ENCODE measurements around the gene LRRC8E. TPM values are rescaled to one million over a fixed set of nuclear protein-coding genes. Genes with fewer than 3 reads are reported as not detected.
A peak's percentile ranks its signal among the peaks of the same experiment; 100 is the strongest.

Gene LRRC8E
- total and polyA plus RNA-seq, 3 experiments from 2014 or later: not detected

DNA sequence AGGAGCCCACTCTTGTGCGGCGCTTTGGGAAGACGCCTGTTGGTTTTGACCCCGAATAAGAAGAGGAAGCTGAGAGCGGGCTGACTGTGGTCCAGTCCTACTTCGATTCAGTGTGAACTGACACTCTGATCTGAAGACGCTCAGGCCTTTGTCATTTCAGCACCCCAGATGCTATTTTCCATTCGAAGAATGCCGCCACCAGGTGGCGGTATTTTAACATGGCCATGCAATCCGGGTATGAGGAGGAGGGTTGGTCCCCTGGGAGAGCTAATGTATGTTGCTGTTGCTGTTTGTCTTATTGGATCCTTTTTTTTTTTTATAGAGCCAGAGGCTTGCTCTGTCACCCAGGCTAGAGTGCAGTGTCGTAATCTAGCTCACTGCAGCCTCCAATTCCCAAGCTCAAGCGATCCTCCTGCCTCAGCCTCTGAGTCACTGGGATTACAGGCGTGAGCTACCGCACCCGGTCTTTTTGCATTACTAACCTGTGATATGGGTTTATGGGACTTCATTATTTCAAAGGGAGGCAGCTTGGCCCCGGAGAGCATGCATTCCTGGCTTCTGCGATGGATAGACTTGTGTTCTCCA lies 56.0 kb downstream of the LRRC8E start:
- peak overlapping the region; percentile 98 for H3K27ac ChIP-seq (ENCODE audit: low read depth, low read length)
- H3K4me3 ChIP-seq (ENCODE audit: low read length): peak overlapping the region; percentile 100
- H3K27me3 ChIP-seq (ENCODE audit: insufficient read depth, low read length, poor library complexity, severe bottlenecking): no peaks in the 10 kb centered on the region
- peaks cover 8% of the 10 kb centered on the region for H3K36me3 ChIP-seq (ENCODE audit: insufficient read depth, low read length)
- Mint-ChIP-seq H3K4me1 (peaks cover 19 to 40% (median 26%) of the 10 kb centered on the region in 3 donors), H3K36me3 (peaks cover 3 to 22% (median 5%) of the 10 kb centered on the region in 3 donors), H3K27me3 (peaks cover 0 to 2% of the 10 kb centered on the region in 2 donors), H3K4me3 (peak overlapping the region; percentile 87 to 96 (median 91)), H3K9me3 (no peaks in the 10 kb centered on the region), H3K27ac (peak overlapping the region; percentile 88 to 99 (median 96))
- POLR2A ChIA-PET: interaction anchor here (0.5 to 2.9 kb wide), 10 partner anchors 16 to 412 kb away, joined by 3 to 42 read pairs (median 6); partner anchors contain the start of genes ELAVL1, MAP2K7, PET100 and SNAPC2
- peak; percentile 75 to 88 (median 78) for DNase-seq
- CTCF ChIA-PET: interaction anchor here (0.6 to 5.1 kb wide), 26 partner anchors 10 to 422 kb away, joined by 3 to 41 read pairs (median 4); partner anchors contain the start of genes CTXN1, ELAVL1, MCOLN1 and SNAPC2
- no peaks in the 10 kb centered on the region for H3K9me3 ChIP-seq (ENCODE audit: low read length)
- peaks cover 13% of the 10 kb centered on the region for H3K4me1 ChIP-seq (ENCODE audit: insufficient read depth, low read length)

GRCh38 chr19:7947939-7948338 lies 59.6 kb downstream of the LRRC8E start:
- Histone ChIP-seq H3K36me3 (ENCODE audit: insufficient read depth, low read length) (no peaks in the 10 kb centered on the region), H3K4me3 (ENCODE audit: low read length) (no peak overlapping the region), H3K9me3 (ENCODE audit: low read length) (no peaks in the 10 kb centered on the region), H3K27me3 (ENCODE audit: insufficient read depth, low read length, poor library complexity, severe bottlenecking) (no peaks in the 10 kb centered on the region), H3K4me1 (ENCODE audit: insufficient read depth, low read length) (peaks cover 2% of the 10 kb centered on the region), H3K27ac (ENCODE audit: low read depth, low read length) (no peak overlapping the region)
- peaks cover 0 to 6% (median 0%) of the 10 kb centered on the region in 3 donors for H3K36me3 Mint-ChIP-seq
- ChIA-PET CTCF (no interaction called here), POLR2A (interaction anchor here (0.5 kb wide), 1 partner anchor 576 kb away, joined by 5 read pairs; no protein-coding TSS in a partner anchor)
- H3K27me3 Mint-ChIP-seq: peaks cover 0 to 2% of the 10 kb centered on the region in 2 donors
- H3K4me3 Mint-ChIP-seq: no peak overlapping the region
- no peaks in the 10 kb centered on the region for H3K9me3 Mint-ChIP-seq
- H3K4me1 Mint-ChIP-seq: peaks cover 6 to 14% (median 13%) of the 10 kb centered on the region in 3 donors
- H3K27ac Mint-ChIP-seq: no peak overlapping the region
- DNase-seq: no peak

Other genes with a start within 250 kb of the LRRC8E start
- gene RETN, start 219.5 kb upstream of the LRRC8E start, total RNA-seq: not detected
- 1.2 TPM for gene RETN, start 219.5 kb upstream of the LRRC8E start, polyA plus RNA-seq
- gene MCEMP1, start 211.4 kb upstream of the LRRC8E start, total RNA-seq: not detected
- not detected for gene MCEMP1, start 211.4 kb upstream of the LRRC8E start, polyA plus RNA-seq
- 10 to 100 TPM; 63.5 to 70.1 TPM for gene TRAPPC5, start 207.7 kb upstream of the LRRC8E start, total RNA-seq
- 155 TPM for gene TRAPPC5, start 207.7 kb upstream of the LRRC8E start, polyA plus RNA-seq
- 1 to 10 TPM in 1 of 2 experiments, under 1 TPM in 1; 0.96 to 1.6 TPM for gene FCER2, start 186.4 kb upstream of the LRRC8E start, total RNA-seq
- gene FCER2, start 186.4 kb upstream of the LRRC8E start, polyA plus RNA-seq: not detected
- gene CLEC4G, start 156.4 kb upstream of the LRRC8E start, total RNA-seq: not detected
- gene CLEC4G, start 156.4 kb upstream of the LRRC8E start, polyA plus RNA-seq: not detected
- gene CD209, start 141.0 kb upstream of the LRRC8E start, total RNA-seq: under 1 TPM; 0.16 to 0.28 TPM
- not detected for gene CD209, start 141.0 kb upstream of the LRRC8E start, polyA plus RNA-seq
- gene CLEC4M, start 125.3 kb upstream of the LRRC8E start, total RNA-seq: not detected
- not detected for gene CLEC4M, start 125.3 kb upstream of the LRRC8E start, polyA plus RNA-seq
- gene EVI5L, start 58.3 kb upstream of the LRRC8E start, total RNA-seq: 1 to 10 TPM; 6.7 to 7.4 TPM
- gene EVI5L, start 58.3 kb upstream of the LRRC8E start, polyA plus RNA-seq: 2.9 TPM
- not detected for gene PRR36, start 14.1 kb upstream of the LRRC8E start, total RNA-seq
- not detected for gene PRR36, start 14.1 kb upstream of the LRRC8E start, polyA plus RNA-seq
- gene MAP2K7, start 15.4 kb downstream of the LRRC8E start, total RNA-seq: 10 to 100 TPM; 35.9 to 38.3 TPM
- 2.0 TPM for gene MAP2K7, start 15.4 kb downstream of the LRRC8E start, polyA plus RNA-seq
- gene TGFBR3L, start 26.3 kb downstream of the LRRC8E start, total RNA-seq: 1 to 10 TPM; 7.7 to 8.6 TPM
- 1.3 TPM for gene TGFBR3L, start 26.3 kb downstream of the LRRC8E start, polyA plus RNA-seq
- 10 to 100 TPM; 17.4 to 18.2 TPM for gene SNAPC2, start 31.8 kb downstream of the LRRC8E start, total RNA-seq
- 21.9 TPM for gene SNAPC2, start 31.8 kb downstream of the LRRC8E start, polyA plus RNA-seq
- under 1 TPM; 0.42 to 0.72 TPM for gene CTXN1, start 37.6 kb downstream of the LRRC8E start, total RNA-seq
- gene CTXN1, start 37.6 kb downstream of the LRRC8E start, polyA plus RNA-seq: not detected
- 100 to 1,000 TPM; 105 to 107 TPM for gene TIMM44, start 55.2 kb downstream of the LRRC8E start, total RNA-seq
- gene TIMM44, start 55.2 kb downstream of the LRRC8E start, polyA plus RNA-seq: 16.9 TPM
- 100 to 1,000 TPM; 156 to 164 TPM for gene ELAVL1, start 117.1 kb downstream of the LRRC8E start, total RNA-seq
- 63.3 TPM for gene ELAVL1, start 117.1 kb downstream of the LRRC8E start, polyA plus RNA-seq
- gene CCL25, start 164.2 kb downstream of the LRRC8E start, total RNA-seq: not detected
- not detected for gene CCL25, start 164.2 kb downstream of the LRRC8E start, polyA plus RNA-seq